ENCODE data around the gene CROCC. TPM values are rescaled to one million over a fixed set of nuclear protein-coding genes. Genes with fewer than 3 reads are reported as not detected.
A peak's percentile ranks its signal among the peaks of the same experiment; 100 is the strongest.

CROCC gene
- total and polyA plus RNA-seq, 9 of the 15 experiments (the other 6 are each of a cell fraction or from before 2014, with no cell fraction given), result 0.17 to 15.4 (median 7.6) TPM

GRCh38 chr1:16927711-16928485, 6.2 kb downstream of the CROCC start:
- Histone ChIP-seq H3K36me3 (ENCODE audit: control insufficient read depth, insufficient read depth, low read length) (no peaks in the 10 kb centered on the region), H3K79me2 (ENCODE audit: control insufficient read depth, insufficient read depth, low read length) (no peaks in the 10 kb centered on the region), H3K4me1 (replicated peaks in 1 of 2; ENCODE audit: control insufficient read depth in 2 of 2, insufficient read depth in 2 of 2, low read length in 2 of 2) (peaks cover 3 to 36% of the 10 kb centered on the region in 2 experiments), H3K27ac (ENCODE audit: extremely low read depth, low read depth, low read length) (no peak overlapping the region), H4K20me1 (replicated peaks; ENCODE audit: control insufficient read depth, insufficient read depth, low read length) (no peaks in the 10 kb centered on the region; the same call in none of the 2 replicates), H3K9ac (ENCODE audit: insufficient read depth in 1 of 2, low read depth in 2 of 2, low read length in 2 of 2) (peak overlapping the region in 1 of 2 experiments; percentile 4; a peak in 1 of 4 replicates), H2AFZ (ENCODE audit: low read depth, low read length) (no peak overlapping the region), H3K4me3 (no peak overlapping the region), H3K27me3 (ENCODE audit: control insufficient read depth in 2 of 2, insufficient read depth in 2 of 2, low read length in 2 of 2) (peaks cover 5% of the 10 kb centered on the region in 2 experiments; a peak in 2 of 5 replicates), H3K4me2 (ENCODE audit: insufficient read depth, low read length) (no peak overlapping the region), H3K9me3 (replicated peaks; ENCODE audit: control insufficient read depth, insufficient read depth, low read depth, low read length) (no peaks in the 10 kb centered on the region), H3K9me1 (ENCODE audit: control insufficient read depth, insufficient read depth, low read length) (no peaks in the 10 kb centered on the region)
- ChIA-PET CTCF (ENCODE audit: low intra/inter-chr PET ratio) (no interaction called here), POLR2A (interaction anchor here (1.2 kb wide), 1 partner anchor 23 kb away, joined by 3 read pairs; no protein-coding TSS in a partner anchor)
- DNase-seq (ENCODE audit: extremely low read depth in 1 of 4, low spot score in 3 of 4), result no peak
- BruUV-seq (replicated peaks), result no TSS peak
- no peak for ATAC-seq
- intact Hi-C loops (cut with micrococcal nuclease) (no loop called here), in situ Hi-C loops (cut with MboI) (no loop called here)
- WGBS (ENCODE audit: insufficient coverage, low coverage, missing lambda C conversion rate), result 35% methylated on average over 13 of the region's 13 CpGs
- TF ChIP-seq TOE1 (IDR thresholded peaks at IDR 0.05; ENCODE audit: borderline replicate concordance) (no peak), TOE1 (CRISPR knock-in tag; IDR thresholded peaks at IDR 0.05; ENCODE audit: borderline replicate concordance, low read depth) (no peak), RREB1 (CRISPR knock-in tag; IDR thresholded peaks at IDR 0.05) (no peak), SPI1 (IDR thresholded peaks at IDR 0.05; ENCODE audit: borderline replicate concordance, low read depth, low read length) (no peak), EWSR1 (IDR thresholded peaks at IDR 0.05; ENCODE audit: borderline replicate concordance, low read depth, partially characterized antibody) (no peak), SFPQ (IDR thresholded peaks at IDR 0.05; ENCODE audit: low read depth, low read length) (no peak)
- FAIRE-seq, result no peak
